OCI-LY7 (cell line): Measurements from ENCODE around the gene GTPBP4. TPM values are rescaled to one million over a fixed set of nuclear protein-coding genes. Genes with fewer than 3 reads are reported as not detected.

Experiments
- BruUV-seq: library from RNA; stranded (reverse); fragments of 400-500 nt; replicated peaks from 2 replicates; lab custom pipeline; 2021; lab: Mats Ljungman, UMichigan
- CTCF ChIA-PET: fragments of 300-600 bp; sonication (Branson Sonifier 250); formaldehyde crosslinking; loops from one replicate; lab custom pipeline; 2022; ENCODE audit warnings: antibody characterized with exemption; ENCODE audit not compliant: unreplicated experiment; lab: Charles Lee
- POLR2A ChIA-PET: fragments of 300-600 bp; sonication (Branson Sonifier 250); formaldehyde crosslinking; loops from one replicate; lab custom pipeline; 2022; ENCODE audit warnings: antibody characterized with exemption; lab: Charles Lee
- DNase-seq: peaks from one replicate; pipeline ENCODE4 v3.0.0-alpha.2; 2015; ENCODE audit warnings: low spot score
- H2AFZ ChIP-seq: fragments of 200-600 bp; sonication (generic), shearing (Covaris generic); 2 replicates; pipeline ENCODE4 v1.6.1; 2014; ENCODE audit warnings: mild to moderate bottlenecking, antibody characterized with exemption, low read length, moderate library complexity
- H3K27ac ChIP-seq: fragments of 200-600 bp; sonication (generic); 2 replicates; pipeline ENCODE4 v1.5.1; 2014; ENCODE audit warnings: mixed run types, low read depth, mild to moderate bottlenecking, moderate library complexity, low read length, inconsistent platforms; ENCODE audit not compliant: poor library complexity, severe bottlenecking
- H3K36me3 ChIP-seq: fragments of 200-600 bp; sonication (generic); 2 replicates; pipeline ENCODE4 v1.6.1; 2014; ENCODE audit warnings: mild to moderate bottlenecking, antibody characterized with exemption, low read length, moderate library complexity, mixed read lengths; ENCODE audit not compliant: insufficient read depth
- H3K4me1 ChIP-seq: fragments of 200-600 bp; sonication (generic); 2 replicates; pipeline ENCODE4 v1.5.1; 2014; ENCODE audit warnings: mild to moderate bottlenecking, low read length; ENCODE audit not compliant: insufficient read depth, poor library complexity, severe bottlenecking
- H3K4me2 ChIP-seq: fragments of 200-600 bp; sonication (generic); 2 replicates; pipeline ENCODE4 v1.6.1; 2014; ENCODE audit warnings: mild to moderate bottlenecking, low read length
- H3K4me3 ChIP-seq: fragments of 200-600 bp; sonication (generic); 2 replicates; pipeline ENCODE4 v1.5.1; 2014; ENCODE audit warnings: mild to moderate bottlenecking, low read depth, low read length; ENCODE audit not compliant: poor library complexity, severe bottlenecking
- H3K79me2 ChIP-seq: fragments of 200-600 bp; sonication (generic); 2 replicates; pipeline ENCODE4 v1.6.1; 2016; ENCODE audit warnings: low read depth, mild to moderate bottlenecking, low read length, moderate library complexity, mixed read lengths; ENCODE audit not compliant: insufficient read depth
- H3K9me2 ChIP-seq: fragments of 200-600 bp; sonication (generic); 2 replicates; pipeline ENCODE4 v1.6.1; 2016; ENCODE audit warnings: mild to moderate bottlenecking, low read length, mixed read lengths; ENCODE audit not compliant: insufficient read depth
- H3K9me3 ChIP-seq: fragments of 200-600 bp; sonication (generic); 2 replicates; pipeline ENCODE4 v1.6.1; 2014; ENCODE audit warnings: mild to moderate bottlenecking, mixed run types, low read length, mixed read lengths
- H4K20me1 ChIP-seq: fragments of 200-600 bp; sonication (generic); 2 replicates; pipeline ENCODE4 v1.6.1; 2014; ENCODE audit warnings: mild to moderate bottlenecking, antibody characterized with exemption, low read length, moderate library complexity, mixed read lengths; ENCODE audit not compliant: insufficient read depth
- CTCF ChIP-seq: fragments of 200-600 bp; sonication (generic); conservative IDR thresholded peaks from 2 replicates; pipeline ENCODE4 v1.5.1; 2014; ENCODE audit warnings: mild to moderate bottlenecking, antibody characterized with exemption, low read length, moderate library complexity, mixed read lengths
- EZH2phosphoT487 ChIP-seq: fragments of 200-600 bp; sonication (generic); IDR thresholded peaks from 2 replicates; pipeline ENCODE4 v1.6.1; 2018; ENCODE audit warnings: low read depth, borderline replicate concordance, mild to moderate bottlenecking, mixed run types, antibody characterized with exemption, low read length, moderate library complexity, mixed read lengths
- intact Hi-C: fragments of 100-400 bp; cut with micrococcal nuclease; formaldehyde crosslinking; loops from one replicate; pipeline ENCODE4 v1.10.0; 2022; ENCODE audit not compliant: unreplicated experiment
- total RNA-seq, 2 experiments: library from RNA; depleted of rRNA in 1 of 2; stranded (reverse); fragments of >200 nt in 1 of 2; shearing (Covaris generic) in 1 of 2; gene quantifications; 2 replicates each; pipeline ENCODE4 v1.2.3, GENCODE V29; 2014 to 2022

The GTPBP4 gene
- total RNA-seq, 2 experiments from 2014 or later, result 61.0 to 108 TPM

GRCh38 chr10:994836-995558 is 6.8 kb downstream of the GTPBP4 start:
- DNase-seq, result no peak
- no peak overlapping the region for H3K4me2 ChIP-seq
- H3K9me3 ChIP-seq, result no peaks in the 10 kb centered on the region; the same call in 1 of the 2 replicates
- H3K79me2 ChIP-seq, result peaks cover 51% of the 10 kb centered on the region
- peaks cover 8% of the 10 kb centered on the region for H3K4me1 ChIP-seq
- ChIA-PET CTCF (no interaction called here), POLR2A (no interaction called here)
- no peak overlapping the region for H3K27ac ChIP-seq
- H3K36me3 ChIP-seq, result peaks cover 98% of the 10 kb centered on the region
- intact Hi-C loops, result loop anchor here (10.0 kb wide), 1 partner anchor 170 kb away; no protein-coding TSS in a partner anchor
- no peak overlapping the region for H2AFZ ChIP-seq
- no TSS peak for BruUV-seq
- TF ChIP-seq CTCF (no peak), EZH2phosphoT487 (no peak)
- no peaks in the 10 kb centered on the region for H3K9me2 ChIP-seq
- H3K4me3 ChIP-seq, result no peak overlapping the region
- peaks cover 15% of the 10 kb centered on the region for H4K20me1 ChIP-seq

GRCh38 chr10:995559-995926 is 7.3 kb downstream of the GTPBP4 start:
- peaks cover 45% of the 10 kb centered on the region for H3K79me2 ChIP-seq

More at GRCh38 chr10:995559-995926, 7.3 kb downstream of the GTPBP4 start:
- TF ChIP-seq EZH2phosphoT487 (no peak), CTCF (no peak)
- ChIA-PET POLR2A (no interaction called here), CTCF (no interaction called here)
- no peak for DNase-seq
- no peaks in the 10 kb centered on the region for H3K9me2 ChIP-seq
- no peak overlapping the region for H2AFZ ChIP-seq
- H3K4me2 ChIP-seq, result no peak overlapping the region
- no peaks in the 10 kb centered on the region; the same call in 1 of the 2 replicates for H3K9me3 ChIP-seq
- H4K20me1 ChIP-seq, result peaks cover 14% of the 10 kb centered on the region
- no peak overlapping the region for H3K27ac ChIP-seq
- BruUV-seq, result no TSS peak
- intact Hi-C loops, result loop anchor here (10.0 kb wide), 1 partner anchor 171 kb away; no protein-coding TSS in a partner anchor
- no peak overlapping the region for H3K4me3 ChIP-seq
- peaks cover 98% of the 10 kb centered on the region for H3K36me3 ChIP-seq
- peaks cover 5% of the 10 kb centered on the region for H3K4me1 ChIP-seq
